ENCODE measurements around the gene UBD.

Gene UBD

DNA sequence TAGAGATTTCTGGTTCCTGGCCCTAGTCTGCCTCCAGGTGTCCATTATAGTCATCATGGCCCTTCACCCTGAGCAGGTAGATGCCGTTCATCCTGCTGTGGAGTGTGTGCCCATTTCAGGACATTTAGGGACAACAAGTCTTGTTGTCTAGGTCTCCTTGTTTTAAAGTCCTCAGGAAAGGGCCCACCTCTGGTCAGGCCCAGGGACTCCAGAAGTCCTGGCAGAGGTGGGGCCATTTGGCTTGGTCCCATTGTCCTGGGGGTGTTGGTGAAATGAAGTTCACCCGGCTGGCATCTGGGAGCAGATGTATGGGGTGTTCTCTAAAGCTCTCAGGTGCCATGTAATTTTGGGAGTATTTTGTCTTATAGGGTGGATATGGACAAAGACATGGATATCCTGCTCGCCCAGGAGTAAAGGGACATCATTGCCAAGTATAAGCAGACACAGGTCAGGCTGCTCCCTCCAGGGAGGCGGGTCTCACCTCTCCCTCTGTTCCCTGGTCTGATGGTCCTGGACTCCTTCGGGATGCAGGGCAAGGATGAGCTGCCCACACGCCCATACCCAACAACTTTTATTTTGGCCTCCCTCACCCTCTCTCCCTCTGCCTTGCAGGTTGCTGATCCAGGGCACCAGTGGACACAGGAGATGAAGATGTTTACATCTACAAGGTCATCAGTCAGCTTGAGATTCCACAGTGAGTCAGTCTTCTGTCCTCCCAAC, 40.1 kb downstream of the UBD start:
- DNase-seq: no peak

DNA sequence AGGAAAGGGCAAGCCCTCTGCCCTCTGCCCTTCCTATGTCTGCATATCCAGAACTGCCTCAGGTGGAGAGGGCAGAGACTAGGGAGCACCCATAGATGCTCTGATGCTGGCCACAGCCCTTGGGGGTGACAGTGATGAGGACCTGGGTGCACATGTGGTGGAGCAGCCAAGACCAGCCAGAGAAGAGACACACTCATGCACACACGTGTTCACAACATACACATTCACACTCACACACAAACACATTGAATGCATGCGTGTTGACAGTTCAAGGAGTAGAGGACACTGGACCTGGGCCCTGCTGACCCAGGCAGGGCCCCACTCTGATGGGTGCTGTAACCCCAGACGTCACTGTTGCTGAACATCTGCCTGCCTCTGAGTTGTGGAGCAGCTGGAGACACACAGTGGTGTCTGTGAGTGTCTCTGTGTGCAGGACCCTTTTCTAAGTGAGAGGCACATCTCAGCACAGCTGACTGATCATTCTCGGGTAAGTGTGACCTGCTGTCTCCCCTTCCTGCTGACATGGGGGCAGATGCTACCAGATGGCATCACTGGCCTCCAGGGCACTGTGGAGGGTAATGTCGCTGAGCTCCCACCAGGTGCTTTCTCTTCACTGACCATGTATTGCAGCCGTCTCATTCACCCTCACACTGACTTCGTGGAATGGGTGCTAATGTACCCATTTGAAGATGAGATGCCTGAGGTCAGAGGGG, 41.6 kb downstream of the UBD start:
- no peak for DNase-seq

DNA sequence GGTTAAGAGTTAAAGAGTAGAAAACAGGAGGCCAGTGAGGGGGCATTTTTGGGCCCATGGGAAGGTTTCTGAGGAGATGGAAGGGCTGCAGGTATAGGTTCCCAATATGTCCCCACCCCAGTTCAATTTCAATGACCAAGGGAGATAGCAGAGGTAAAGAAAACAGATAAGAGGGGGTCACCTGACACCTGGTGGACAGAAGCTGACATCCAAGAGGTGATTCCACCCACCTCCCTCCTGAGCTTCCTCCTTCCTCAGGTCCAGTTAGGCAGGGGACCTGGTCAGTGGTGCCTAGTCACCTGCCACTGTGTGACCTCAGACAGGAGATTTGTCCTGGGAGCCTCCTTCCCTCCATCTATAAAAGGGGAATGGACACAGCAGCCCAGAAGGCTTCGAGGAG, 42.3 kb downstream of the UBD start:
- no peak for DNase-seq

DNA sequence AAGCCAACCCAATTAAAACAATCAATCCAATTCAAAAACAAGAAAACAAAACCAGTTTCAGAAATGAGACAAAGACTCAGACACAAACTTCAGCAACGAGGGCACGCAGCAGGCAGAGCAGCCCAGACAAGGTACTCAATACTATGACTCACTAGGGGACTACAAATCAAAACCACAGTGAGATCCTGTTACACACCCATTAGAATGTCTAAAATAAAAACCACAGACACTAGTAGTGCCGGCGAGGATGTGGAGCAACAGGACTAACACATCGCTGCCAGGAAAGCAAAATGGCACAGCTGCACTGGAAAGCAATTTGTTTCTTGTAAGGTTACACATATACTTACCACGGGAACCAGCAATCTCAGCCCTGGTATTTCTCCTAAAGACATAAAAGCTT, 43.4 kb downstream of the UBD start:
- DNase-seq: peak; percentile 52

DNA sequence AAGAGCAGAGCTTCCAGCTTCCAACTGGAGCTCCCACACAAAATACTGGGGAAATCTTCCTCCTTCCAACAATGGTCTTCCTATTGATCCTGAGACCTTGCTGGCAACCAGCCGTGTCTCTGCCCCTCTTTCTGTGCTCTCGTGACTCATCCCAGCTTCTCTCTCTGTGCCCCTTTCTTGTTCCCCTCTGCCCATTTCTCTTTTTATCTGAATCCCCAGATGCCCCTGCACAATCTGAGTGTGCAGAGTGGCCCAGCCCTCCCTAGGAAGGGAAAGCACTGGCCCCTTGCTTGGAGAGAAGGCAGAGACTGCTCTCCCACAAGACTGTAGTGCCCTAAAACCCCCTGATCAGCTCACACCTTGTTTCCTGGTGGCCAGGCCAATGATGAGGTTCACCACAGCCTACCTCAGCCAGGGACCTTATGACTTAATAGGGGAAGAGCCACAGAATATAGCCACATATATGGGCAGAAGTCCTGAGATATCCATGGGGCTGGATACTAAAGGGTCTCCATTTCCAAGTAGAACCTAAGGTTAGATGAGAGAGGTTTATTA, 48.7 kb downstream of the UBD start:
- no peak for DNase-seq

DNA sequence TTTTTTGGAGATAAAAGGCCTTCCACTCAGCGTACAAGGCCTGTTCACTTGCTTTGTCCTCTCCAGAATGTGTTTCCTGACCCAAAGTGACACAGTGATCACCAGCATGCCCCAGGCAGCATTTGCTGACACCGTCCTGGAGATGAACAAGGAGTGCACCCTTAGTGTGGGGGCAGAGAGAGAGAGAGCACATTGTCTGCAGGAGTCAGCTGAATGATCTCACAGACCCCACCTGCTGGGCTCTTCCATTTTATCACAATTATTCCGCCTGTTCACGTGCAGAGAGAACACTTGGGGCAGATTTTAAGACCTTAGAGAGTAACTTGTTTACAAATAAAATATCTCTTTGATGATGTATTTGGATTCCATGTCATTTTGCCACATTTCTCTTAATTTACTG, 49.3 kb downstream of the UBD start:
- no peak for DNase-seq

DNA sequence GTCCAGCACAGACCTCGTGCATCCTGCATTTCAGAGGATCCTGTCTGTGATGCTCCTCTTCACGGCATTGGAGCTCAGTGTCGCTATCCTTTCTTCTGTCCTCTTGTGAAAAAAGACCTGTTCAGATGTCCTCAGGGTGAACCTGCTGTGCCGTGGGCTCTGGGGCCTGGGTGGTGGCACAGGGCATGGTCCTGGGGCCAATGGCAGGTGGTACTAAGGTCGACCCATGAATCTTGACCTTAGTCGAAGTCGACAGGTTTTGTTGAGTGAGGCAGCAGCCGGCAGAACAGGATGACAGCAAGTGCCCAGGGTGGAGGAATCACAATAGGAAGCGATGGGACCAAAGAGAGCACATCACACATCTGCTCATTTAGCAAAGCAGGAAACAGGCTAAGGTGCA, 49.8 kb downstream of the UBD start:
- DNase-seq: no peak

DNA sequence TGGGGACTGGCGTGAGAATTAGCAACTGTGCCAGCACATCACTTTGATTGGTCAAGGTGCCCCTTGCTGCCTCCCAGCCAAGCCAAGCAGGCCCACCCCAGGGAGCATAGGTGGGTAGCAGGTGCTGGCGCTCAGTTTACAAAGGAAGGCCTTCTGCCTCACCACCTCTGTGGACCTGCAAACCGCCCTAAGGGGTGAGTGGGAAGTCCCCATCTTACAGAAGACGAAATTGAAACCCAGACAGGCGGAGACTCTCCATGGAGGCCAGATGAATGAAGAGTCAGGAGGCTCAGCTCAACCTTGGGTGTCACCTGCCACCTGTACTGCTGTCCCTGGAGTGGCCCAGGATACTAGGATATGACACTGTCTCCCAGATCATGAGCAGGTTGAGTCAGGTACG, 50.3 kb downstream of the UBD start:
- no peak for DNase-seq

DNA sequence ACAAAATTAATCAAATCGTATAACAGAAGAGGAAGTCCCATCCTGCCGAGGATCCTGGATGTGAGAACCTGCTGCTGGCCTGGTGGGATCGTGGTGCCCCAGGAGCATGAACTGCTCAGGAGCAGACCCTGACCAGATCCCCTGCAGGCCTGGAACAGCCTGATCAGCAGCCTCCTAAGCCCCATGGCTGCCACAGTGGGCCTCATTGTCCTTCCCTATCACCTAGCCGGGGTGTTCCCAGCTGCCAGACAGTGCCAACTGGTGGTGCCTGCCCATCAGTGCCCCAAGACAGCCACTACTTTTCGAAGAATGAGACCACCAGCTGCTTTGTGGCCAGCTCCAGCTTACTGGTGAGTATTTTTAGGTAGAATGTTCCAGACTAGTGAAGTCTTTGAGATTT, 52.2 kb downstream of the UBD start:
- no peak for DNase-seq

DNA sequence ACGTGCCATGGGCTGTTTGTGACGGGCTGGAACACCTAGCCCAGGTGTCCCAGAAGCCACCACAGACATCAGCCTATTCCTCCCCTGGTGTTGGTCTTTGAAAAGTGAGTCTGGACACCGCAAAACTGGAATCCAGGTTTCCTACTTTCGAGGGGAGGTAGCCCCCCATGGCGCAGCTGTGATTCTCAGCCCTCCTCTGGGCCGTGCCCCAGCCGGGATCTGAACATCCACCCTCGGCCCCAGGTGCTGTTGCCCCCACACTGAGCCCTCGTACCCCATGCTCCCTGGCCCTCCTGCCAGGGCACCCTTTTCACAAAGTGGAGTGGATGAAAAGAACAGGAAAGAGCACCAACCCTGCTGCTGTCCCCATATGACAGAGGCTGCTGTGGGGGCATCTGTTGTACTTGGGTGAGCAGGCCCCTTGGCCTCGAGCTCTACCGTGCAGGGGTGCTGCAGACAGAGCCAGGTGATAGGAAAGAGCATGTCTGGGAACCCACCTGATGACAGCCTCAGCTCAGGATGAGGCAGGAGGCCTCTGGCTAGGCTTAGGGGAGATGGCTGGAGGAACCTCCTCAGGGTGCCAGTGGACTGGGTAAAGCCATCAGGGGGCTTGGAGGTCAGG, 53.0 kb downstream of the UBD start:
- no peak for DNase-seq

DNA sequence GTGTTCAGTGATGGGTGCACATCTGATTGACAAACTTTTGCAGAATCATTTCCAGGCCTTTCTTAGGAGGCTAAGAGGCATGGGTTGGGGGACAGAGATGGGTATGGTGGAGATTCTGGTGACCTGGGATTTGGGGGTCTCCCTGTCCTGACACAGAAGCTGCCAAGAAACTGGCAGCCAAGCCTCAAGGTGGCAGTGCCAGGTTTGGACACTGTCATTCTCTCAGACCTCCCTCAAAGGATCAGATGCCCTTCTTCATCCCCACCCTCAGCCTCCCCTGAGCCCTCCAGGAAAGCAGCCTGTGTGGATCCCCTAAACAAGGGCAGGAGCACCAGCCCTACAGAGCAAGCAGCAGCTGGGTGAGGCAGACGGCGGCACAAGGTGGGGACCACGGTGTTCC, 53.7 kb downstream of the UBD start:
- DNase-seq: no peak
